Measurements from ENCODE around the gene MYCBPAP. TPM values are rescaled to one million over a fixed set of nuclear protein-coding genes. Genes with fewer than 3 reads are reported as not detected.

Gene MYCBPAP
- polyA plus RNA-seq, 2 of the 4 experiments (the other 2 are of a cell fraction): 0.93 to 2.5 TPM

DNA sequence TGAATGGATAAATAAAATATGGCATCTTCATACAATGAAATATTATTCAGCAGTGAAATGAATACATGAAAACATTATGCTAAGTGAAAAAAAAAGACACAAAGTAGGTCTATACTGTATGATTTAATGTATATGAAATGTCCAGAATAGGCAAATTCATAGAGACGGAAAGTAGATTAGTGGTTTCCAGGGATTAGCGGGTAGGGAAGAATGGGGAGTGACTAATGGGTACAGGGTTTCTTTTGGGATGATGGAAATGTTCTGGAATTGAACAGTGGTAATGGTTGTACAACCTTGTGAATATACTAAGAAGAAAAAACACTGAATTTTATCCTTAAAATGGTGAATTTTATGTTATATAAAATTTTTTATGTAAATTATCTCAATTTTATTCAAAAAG, 8.5 kb upstream of the MYCBPAP start:
- H3K9me3 ChIP-seq: no peaks in the 10 kb centered on the region
- FAIRE-seq (no peak), ATAC-seq (no peak), DNase-seq (ENCODE audit: low read depth in 1 of 2, low spot score in 1 of 2) (no peak)
- no peak overlapping the region for H3K4me3 ChIP-seq
- no peak overlapping the region for H3K27ac ChIP-seq
- no peak overlapping the region for H3K4me2 ChIP-seq
- TF ChIP-seq, protein P1, sequence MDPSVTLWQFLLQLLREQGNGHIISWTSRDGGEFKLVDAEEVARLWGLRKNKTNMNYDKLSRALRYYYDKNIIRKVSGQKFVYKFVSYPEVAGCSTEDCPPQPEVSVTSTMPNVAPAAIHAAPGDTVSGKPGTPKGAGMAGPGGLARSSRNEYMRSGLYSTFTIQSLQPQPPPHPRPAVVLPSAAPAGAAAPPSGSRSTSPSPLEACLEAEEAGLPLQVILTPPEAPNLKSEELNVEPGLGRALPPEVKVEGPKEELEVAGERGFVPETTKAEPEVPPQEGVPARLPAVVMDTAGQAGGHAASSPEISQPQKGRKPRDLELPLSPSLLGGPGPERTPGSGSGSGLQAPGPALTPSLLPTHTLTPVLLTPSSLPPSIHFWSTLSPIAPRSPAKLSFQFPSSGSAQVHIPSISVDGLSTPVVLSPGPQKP (IDR thresholded peaks at IDR 0.05; ENCODE audit: low read depth, low read length): no peak
- no peak for TF ChIP-seq JUNB (IDR thresholded peaks at IDR 0.05)
- no peak for TF ChIP-seq ZSCAN20 (CRISPR knock-in tag; IDR thresholded peaks at IDR 0.05)
- no peak for TF ChIP-seq NPAS2 (CRISPR knock-in tag; IDR thresholded peaks at IDR 0.05; ENCODE audit: borderline replicate concordance)
- TF ChIP-seq SREBF2 (IDR thresholded peaks at IDR 0.05): no peak
- no peak for TF ChIP-seq ZC3H11A (IDR thresholded peaks at IDR 0.05)
- ChIA-PET CTCF (interaction anchor here (1.0 to 10.1 kb wide), 4 partner anchors 13 to 196 kb away, joined by 3 to 119 read pairs (median 10); no protein-coding TSS in a partner anchor), POLR2A (no interaction called here)
- 96% methylated on average over 2 of the region's 2 CpGs for WGBS (ENCODE audit: missing lambda C conversion rate)
- peaks cover 5% of the 10 kb centered on the region; the same call in 1 of the 3 replicates for H3K4me1 ChIP-seq

DNA sequence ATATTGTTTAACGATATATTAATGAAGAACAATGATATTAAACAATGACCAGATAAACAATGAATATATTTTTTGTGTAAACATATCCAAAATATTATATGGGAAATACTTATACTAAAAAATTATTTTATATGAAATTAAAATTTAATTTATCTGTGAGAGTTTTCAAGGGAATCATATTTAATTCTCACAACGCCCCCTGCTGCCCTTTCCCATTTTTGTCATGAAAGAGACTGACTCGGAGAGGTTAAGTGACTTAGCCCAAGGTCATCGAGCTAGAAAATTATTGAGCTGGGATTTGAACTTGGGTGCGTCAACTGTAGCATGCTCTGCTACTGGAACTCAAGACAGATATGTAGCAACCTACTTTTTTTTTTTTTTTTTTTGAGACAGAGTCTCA, 7.2 kb upstream of the MYCBPAP start:
- Histone ChIP-seq H3K9me3 (no peaks in the 10 kb centered on the region), H3K27ac (no peak overlapping the region), H3K4me2 (no peak overlapping the region), H3K4me3 (no peak overlapping the region), H3K4me1 (peaks cover 5% of the 10 kb centered on the region; the same call in 1 of the 3 replicates)
- ChIA-PET POLR2A (interaction anchor here (1.1 kb wide), 1 partner anchor 365 kb away, joined by 4 read pairs; the partner anchor contains the start of gene TOB1), CTCF (interaction anchor here (0.6 to 10.1 kb wide), 24 partner anchors 8 to 351 kb away, joined by 3 to 119 read pairs (median 6); partner anchors contain the start of gene RSAD1)
- FAIRE-seq: no peak
- TF ChIP-seq, protein P2, sequence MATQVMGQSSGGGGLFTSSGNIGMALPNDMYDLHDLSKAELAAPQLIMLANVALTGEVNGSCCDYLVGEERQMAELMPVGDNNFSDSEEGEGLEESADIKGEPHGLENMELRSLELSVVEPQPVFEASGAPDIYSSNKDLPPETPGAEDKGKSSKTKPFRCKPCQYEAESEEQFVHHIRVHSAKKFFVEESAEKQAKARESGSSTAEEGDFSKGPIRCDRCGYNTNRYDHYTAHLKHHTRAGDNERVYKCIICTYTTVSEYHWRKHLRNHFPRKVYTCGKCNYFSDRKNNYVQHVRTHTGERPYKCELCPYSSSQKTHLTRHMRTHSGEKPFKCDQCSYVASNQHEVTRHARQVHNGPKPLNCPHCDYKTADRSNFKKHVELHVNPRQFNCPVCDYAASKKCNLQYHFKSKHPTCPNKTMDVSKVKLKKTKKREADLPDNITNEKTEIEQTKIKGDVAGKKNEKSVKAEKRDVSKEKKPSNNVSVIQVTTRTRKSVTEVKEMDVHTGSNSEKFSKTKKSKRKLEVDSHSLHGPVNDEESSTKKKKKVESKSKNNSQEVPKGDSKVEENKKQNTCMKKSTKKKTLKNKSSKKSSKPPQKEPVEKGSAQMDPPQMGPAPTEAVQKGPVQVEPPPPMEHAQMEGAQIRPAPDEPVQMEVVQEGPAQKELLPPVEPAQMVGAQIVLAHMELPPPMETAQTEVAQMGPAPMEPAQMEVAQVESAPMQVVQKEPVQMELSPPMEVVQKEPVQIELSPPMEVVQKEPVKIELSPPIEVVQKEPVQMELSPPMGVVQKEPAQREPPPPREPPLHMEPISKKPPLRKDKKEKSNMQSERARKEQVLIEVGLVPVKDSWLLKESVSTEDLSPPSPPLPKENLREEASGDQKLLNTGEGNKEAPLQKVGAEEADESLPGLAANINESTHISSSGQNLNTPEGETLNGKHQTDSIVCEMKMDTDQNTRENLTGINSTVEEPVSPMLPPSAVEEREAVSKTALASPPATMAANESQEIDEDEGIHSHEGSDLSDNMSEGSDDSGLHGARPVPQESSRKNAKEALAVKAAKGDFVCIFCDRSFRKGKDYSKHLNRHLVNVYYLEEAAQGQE (IDR thresholded peaks at IDR 0.05): no peak
- TF ChIP-seq, protein P3, sequence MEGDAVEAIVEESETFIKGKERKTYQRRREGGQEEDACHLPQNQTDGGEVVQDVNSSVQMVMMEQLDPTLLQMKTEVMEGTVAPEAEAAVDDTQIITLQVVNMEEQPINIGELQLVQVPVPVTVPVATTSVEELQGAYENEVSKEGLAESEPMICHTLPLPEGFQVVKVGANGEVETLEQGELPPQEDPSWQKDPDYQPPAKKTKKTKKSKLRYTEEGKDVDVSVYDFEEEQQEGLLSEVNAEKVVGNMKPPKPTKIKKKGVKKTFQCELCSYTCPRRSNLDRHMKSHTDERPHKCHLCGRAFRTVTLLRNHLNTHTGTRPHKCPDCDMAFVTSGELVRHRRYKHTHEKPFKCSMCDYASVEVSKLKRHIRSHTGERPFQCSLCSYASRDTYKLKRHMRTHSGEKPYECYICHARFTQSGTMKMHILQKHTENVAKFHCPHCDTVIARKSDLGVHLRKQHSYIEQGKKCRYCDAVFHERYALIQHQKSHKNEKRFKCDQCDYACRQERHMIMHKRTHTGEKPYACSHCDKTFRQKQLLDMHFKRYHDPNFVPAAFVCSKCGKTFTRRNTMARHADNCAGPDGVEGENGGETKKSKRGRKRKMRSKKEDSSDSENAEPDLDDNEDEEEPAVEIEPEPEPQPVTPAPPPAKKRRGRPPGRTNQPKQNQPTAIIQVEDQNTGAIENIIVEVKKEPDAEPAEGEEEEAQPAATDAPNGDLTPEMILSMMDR (IDR thresholded peaks at IDR 0.05): peak; percentile 64
- peak; percentile 22; the same call in 1 of the 3 replicates for TF ChIP-seq SMC3 (IDR thresholded peaks at IDR 0.05)
- no peak for TF ChIP-seq CHD4 (IDR thresholded peaks at IDR 0.05; ENCODE audit: borderline replicate concordance)
- peak; percentile 88; the same call in 1 of the 2 replicates for TF ChIP-seq ESRRA (IDR thresholded peaks at IDR 0.05; ENCODE audit: borderline replicate concordance, low read length)
- peak; percentile 32 to 35; a peak in 2 of 5 replicates for TF ChIP-seq RAD21 (conservative IDR thresholded peaks at IDR 0.05 in 1 of 2, IDR thresholded peaks at IDR 0.05 in 1 of 2)
- peak in 1 of 2 experiments; percentile 54 for DNase-seq (ENCODE audit: low read depth in 1 of 2, low spot score in 1 of 2)
- peak in 1 of 2 experiments; percentile 9; a peak in 1 of 6 replicates for ATAC-seq
- WGBS (ENCODE audit: missing lambda C conversion rate): 30% methylated on average over 5 of the region's 5 CpGs

DNA sequence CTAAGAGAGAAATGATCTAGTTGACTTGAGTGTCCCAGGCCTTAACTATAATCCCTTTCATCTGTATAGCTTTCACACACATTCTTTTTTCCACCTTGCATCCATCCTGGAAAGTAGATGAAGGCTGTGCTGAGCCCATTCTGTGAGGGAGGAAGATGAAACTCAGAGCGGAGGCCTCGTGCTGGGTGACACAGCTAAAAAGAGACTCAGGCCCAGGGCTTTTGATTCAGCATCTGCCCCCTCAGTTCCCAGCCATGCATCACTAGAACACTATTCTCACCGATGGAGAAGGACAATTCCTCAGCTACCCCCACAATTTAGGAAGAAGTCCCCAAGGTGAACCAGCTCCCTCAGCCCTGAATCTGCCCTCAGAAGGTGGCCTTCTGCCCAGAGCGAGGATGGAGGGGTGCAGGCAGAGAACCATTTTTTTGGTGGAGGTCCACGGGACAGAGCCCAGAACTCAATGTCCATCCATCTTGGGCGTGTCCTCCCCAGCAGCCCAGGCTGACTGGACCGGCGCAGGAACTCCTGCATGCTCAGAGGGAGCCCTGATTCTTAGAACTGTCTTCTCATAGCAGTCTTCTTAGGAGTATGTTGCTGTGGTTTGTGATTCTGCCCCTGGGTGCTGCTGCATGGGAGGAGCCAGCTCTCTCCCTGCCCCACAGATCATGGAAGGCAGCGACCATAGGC, 5.8 kb upstream of the MYCBPAP start:
- CTCF ChIA-PET: interaction anchor here (0.6 to 10.1 kb wide), 21 partner anchors 9 to 350 kb away, joined by 3 to 119 read pairs (median 8); partner anchors contain the start of gene RSAD1
- no peak for FAIRE-seq
- no peak overlapping the region for H3K4me3 ChIP-seq
- no peak overlapping the region for H3K27ac ChIP-seq
- H3K4me1 ChIP-seq: peaks cover 5% of the 10 kb centered on the region; the same call in 1 of the 3 replicates
- DNase-seq (ENCODE audit: low read depth in 1 of 2, low spot score in 1 of 2): no peak
- 84% methylated on average over 9 of the region's 9 CpGs for WGBS (ENCODE audit: missing lambda C conversion rate)
- no peaks in the 10 kb centered on the region for H3K9me3 ChIP-seq
- no peak overlapping the region for H3K4me2 ChIP-seq
- peak in 1 of 2 experiments; percentile 35; a peak in 3 of 6 replicates for ATAC-seq
- POLR2A ChIA-PET: no interaction called here
- TF ChIP-seq BHLHE40 (IDR thresholded peaks at IDR 0.05; ENCODE audit: low read depth, low read length) (no peak), ZSCAN20 (CRISPR knock-in tag; IDR thresholded peaks at IDR 0.05) (no peak), CHD4 (IDR thresholded peaks at IDR 0.05; ENCODE audit: borderline replicate concordance) (no peak), ZFP36 (IDR thresholded peaks at IDR 0.05; ENCODE audit: borderline replicate concordance, partially characterized antibody) (no peak), CEBPB (IDR thresholded peaks at IDR 0.05) (no peak), RAD21 (conservative IDR thresholded peaks at IDR 0.05 in 1 of 2, IDR thresholded peaks at IDR 0.05 in 1 of 2) (no peak), NPAS2 (CRISPR knock-in tag; IDR thresholded peaks at IDR 0.05; ENCODE audit: borderline replicate concordance) (no peak), FOXS1 (CRISPR knock-in tag; IDR thresholded peaks at IDR 0.05) (no peak), SREBF2 (IDR thresholded peaks at IDR 0.05) (no peak), JUN (IDR thresholded peaks at IDR 0.05) (no peak), EHF (CRISPR knock-in tag; IDR thresholded peaks at IDR 0.05) (no peak)
- TF ChIP-seq, protein P3 (IDR thresholded peaks at IDR 0.05): no peak

All from A549 (cell line).